SK-N-SH (cell line): ENCODE results near the gene GGPS1. TPM values are rescaled to one million over a fixed set of nuclear protein-coding genes. Genes with fewer than 3 reads are reported as not detected.

ENCODE experiments used
- CTCF ChIA-PET: fragments of 300-600, 350-600 bp; formaldehyde crosslinking; extraction: SDS; loops from one replicate; lab custom pipeline; 2021; lab: Yijun Ruan, JAX
- POLR2A ChIA-PET: fragments of 350-600 bp; sonication (Branson Sonifier 250); formaldehyde crosslinking; extraction: SDS; loops from one replicate; lab custom pipeline; 2020; ENCODE audit warnings: antibody characterized with exemption, inconsistent platforms; lab: Yijun Ruan, JAX
- DNase-seq: peaks from one replicate; pipeline ENCODE4 v3.0.0; 2012
- H2AFZ ChIP-seq: fragments of 200-600 bp; sonication (generic); 2 replicates; pipeline ENCODE4 v1.8.1; 2016; ENCODE audit warnings: antibody characterized with exemption, mild to moderate bottlenecking, low read depth
- H3F3A ChIP-seq: fragments of 200-600 bp; sonication (generic); replicated peaks from 2 replicates; pipeline ENCODE3; 2016; ENCODE audit warnings: antibody characterized with exemption, mild to moderate bottlenecking; ENCODE audit not compliant: insufficient read depth
- H3K27ac ChIP-seq, 2 experiments: fragments of 200-500 bp in 1 of 2; fragments of 200-600 bp in 1 of 2; sonication (Bioruptor generic) in 1 of 2; sonication (generic), shearing (Covaris generic) in 1 of 2; 2 replicates each; pipeline versions ENCODE4 v1.5.1 to v1.6.1; 2014 to 2016; ENCODE audit warnings: low read depth in 2 of 2, inconsistent platforms in 1 of 2, low read length in 1 of 2, mild to moderate bottlenecking in 1 of 2, mixed read lengths in 1 of 2
- H3K27me3 ChIP-seq: fragments of 200-600 bp; sonication (generic), shearing (Covaris generic); 2 replicates; pipeline ENCODE4 v1.6.1; 2016; ENCODE audit warnings: mixed run types; ENCODE audit not compliant: insufficient read depth
- H3K36me3 ChIP-seq, 2 experiments: fragments of 200-500 bp in 1 of 2; fragments of 200-600 bp in 1 of 2; sonication (Bioruptor generic) in 1 of 2; sonication (generic) in 1 of 2; replicated peaks in 1 of 2; 2 replicates each; pipeline versions ENCODE3 to v1.5.1; 2014 to 2016; ENCODE audit warnings: low read length in 1 of 2, mild to moderate bottlenecking in 1 of 2; ENCODE audit not compliant: insufficient read depth in 2 of 2, control insufficient read depth in 1 of 2
- H3K4me1 ChIP-seq, 2 experiments: fragments of 200-500 bp in 1 of 2; fragments of 200-600 bp in 1 of 2; sonication (Bioruptor generic) in 1 of 2; sonication (generic), shearing (Covaris generic) in 1 of 2; 2 replicates each; pipeline versions ENCODE4 v1.5.1 to v1.6.1; 2014 to 2016; ENCODE audit warnings: low read depth in 1 of 2, low read length in 1 of 2, mixed run types in 1 of 2; ENCODE audit not compliant: insufficient read depth in 2 of 2, control insufficient read depth in 1 of 2
- H3K4me2 ChIP-seq: fragments of 200-600 bp; sonication (generic), shearing (Covaris generic); 2 replicates; pipeline ENCODE4 v1.6.1; 2017; ENCODE audit warnings: mixed run types
- H3K4me3 ChIP-seq, 2 experiments: fragments of 200-500 bp in 1 of 2; fragments of 200-600 bp in 1 of 2; sonication (Bioruptor generic) in 1 of 2; sonication (generic), shearing (Covaris generic) in 1 of 2; 2 replicates each; pipeline versions ENCODE4 v1.5.1 to v1.8.1; 2014 to 2016; ENCODE audit warnings: low read depth in 2 of 2, inconsistent platforms in 1 of 2, low read length in 1 of 2, mild to moderate bottlenecking in 1 of 2, mixed read lengths in 1 of 2, moderate library complexity in 1 of 2
- H3K79me2 ChIP-seq: fragments of 200-600 bp; sonication (generic); 2 replicates; pipeline ENCODE4 v1.8.1; 2017; ENCODE audit warnings: mild to moderate bottlenecking; ENCODE audit not compliant: insufficient read depth
- H3K9ac ChIP-seq: fragments of 200-600 bp; sonication (generic); 2 replicates; pipeline ENCODE4 v1.6.1; 2017; ENCODE audit warnings: mixed run types
- H3K9me2 ChIP-seq: fragments of 200-600 bp; sonication (generic); 2 replicates; pipeline ENCODE4 v1.6.1; 2017; ENCODE audit warnings: mixed run types
- H3K9me3 ChIP-seq: fragments of 200-600 bp; sonication (generic); 2 replicates; pipeline ENCODE4 v1.6.1; 2017; ENCODE audit warnings: mixed run types, mild to moderate bottlenecking, moderate library complexity
- H4K20me1 ChIP-seq: fragments of 200-600 bp; sonication (generic); 2 replicates; pipeline ENCODE4 v1.6.1; 2017; ENCODE audit warnings: mild to moderate bottlenecking, mixed run types; ENCODE audit not compliant: insufficient read depth
- EZH2phosphoT487 ChIP-seq: fragments of 200-600 bp; sonication (generic); IDR thresholded peaks from 2 replicates; pipeline ENCODE4 v1.6.1; 2017; ENCODE audit warnings: low read depth, mixed run types, mild to moderate bottlenecking, antibody characterized with exemption, moderate library complexity, borderline replicate concordance
- GATA2 ChIP-seq: sonication (generic); formaldehyde crosslinking; IDR thresholded peaks from 2 replicates; pipeline ENCODE4 v1.5.0; 2020; ENCODE audit warnings: mild to moderate bottlenecking, missing genetic modification reagents
- IRF3 ChIP-seq: fragments of 150-350 bp; IDR thresholded peaks from 2 replicates; pipeline ENCODE4 v1.6.1; 2016; ENCODE audit warnings: mild to moderate bottlenecking, low read depth, low read length
- JUND ChIP-seq: IDR thresholded peaks from 2 replicates; pipeline ENCODE4 v1.4.0; 2012
- MEF2A ChIP-seq: IDR thresholded peaks from 2 replicates; pipeline ENCODE4 v1.4.0; 2012; ENCODE audit warnings: low read depth, borderline replicate concordance
- MXI1 ChIP-seq: IDR thresholded peaks from 2 replicates; pipeline ENCODE4 v1.6.1; 2012; ENCODE audit warnings: mild to moderate bottlenecking, low read depth, low read length, improper control_type of control experiment
- NFIC ChIP-seq: IDR thresholded peaks from 2 replicates; pipeline ENCODE4 v1.4.0; 2012; ENCODE audit warnings: borderline replicate concordance
- REST ChIP-seq: IDR thresholded peaks from 2 replicates; pipeline ENCODE4 v1.6.1; 2012; ENCODE audit warnings: mild to moderate bottlenecking, low read depth, low read length, moderate library complexity
- RFX5 ChIP-seq: IDR thresholded peaks from 2 replicates; pipeline ENCODE4 v1.6.1; 2012; ENCODE audit warnings: mild to moderate bottlenecking, improper control_type of control experiment, low read length
- RXRA ChIP-seq: IDR thresholded peaks from 2 replicates; pipeline ENCODE4 v1.4.0; 2012; ENCODE audit warnings: low read depth, mild to moderate bottlenecking, borderline replicate concordance
- SIN3A ChIP-seq: IDR thresholded peaks from 2 replicates; pipeline ENCODE4 v1.6.1; 2012; ENCODE audit warnings: low read depth, mild to moderate bottlenecking, low read length, moderate library complexity, borderline replicate concordance
- TAF1 ChIP-seq: IDR thresholded peaks from 2 replicates; pipeline ENCODE4 v1.6.1; 2012; ENCODE audit warnings: low read depth, mild to moderate bottlenecking, low read length, moderate library complexity, borderline replicate concordance
- TCF12 ChIP-seq: IDR thresholded peaks from 2 replicates; pipeline ENCODE4 v1.4.0; 2012
- TEAD4 ChIP-seq: IDR thresholded peaks from 2 replicates; pipeline ENCODE4 v1.4.0; 2012; ENCODE audit warnings: mild to moderate bottlenecking, borderline replicate concordance; ENCODE audit not compliant: insufficient read depth
- YY1 ChIP-seq: IDR thresholded peaks from 2 replicates; pipeline ENCODE4 v1.4.0; 2012; ENCODE audit warnings: low read depth, mild to moderate bottlenecking
- ZBTB33 ChIP-seq: IDR thresholded peaks from 2 replicates; pipeline ENCODE4 v1.4.0; 2012; ENCODE audit warnings: low read depth, borderline replicate concordance
- WGBS: methylation state at CpG from one replicate; pipeline ENCODE4 v1.1.6; 2017; ENCODE audit warnings: low lambda C conversion rate; 5-methylcytosine and 5-hydroxymethylcytosine counted together
- polyA plus RNA-seq, 3 experiments: library from polyadenylated mRNA; depleted of rRNA; stranded (reverse); fragments of >200 nt; gene quantifications; 2 replicates each; pipeline ENCODE4 v1.2.3, GENCODE V29; 2012
- TF ChIP-seq, protein P1 (sequence below): IDR thresholded peaks from 2 replicates; pipeline ENCODE4 v1.4.0; 2012; ENCODE audit warnings: low read depth

Gene GGPS1
- polyA plus RNA-seq, 1 of the 3 experiments (the other 2 are of a cell fraction), result 15.7 TPM

DNA sequence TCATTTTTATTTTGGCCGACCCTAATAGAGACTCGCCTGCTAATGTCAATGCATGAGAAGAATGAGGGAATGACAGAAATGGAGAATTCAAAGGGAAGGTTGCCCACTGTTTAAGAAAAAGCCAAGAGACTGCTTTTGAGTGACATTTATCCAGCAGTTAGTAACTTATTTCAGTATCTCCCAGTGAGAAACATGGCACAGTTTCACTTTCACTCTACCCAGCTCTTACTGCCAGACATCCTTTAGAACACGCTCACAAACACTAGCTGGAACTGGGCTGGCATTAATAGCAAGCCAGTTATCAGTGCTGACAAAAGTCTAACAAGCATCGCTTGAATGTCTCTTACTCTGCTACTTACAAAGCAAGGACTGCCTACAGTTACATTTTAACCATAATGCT, 8.5 kb downstream of the GGPS1 start:
- Histone ChIP-seq H3K27me3 (no peaks in the 10 kb centered on the region), H3K79me2 (peaks cover 60% of the 10 kb centered on the region), H2AFZ (no peak overlapping the region), H3K4me2 (no peak overlapping the region), H3F3A (no peaks in the 10 kb centered on the region), H3K4me1 (no peaks in the 10 kb centered on the region; a peak in 1 of 4 replicates), H3K27ac (no peak overlapping the region), H3K9me2 (no peaks in the 10 kb centered on the region), H3K9ac (no peak overlapping the region)
- POLR2A ChIA-PET, result no interaction called here
- DNase-seq, result no peak
- WGBS, result 95% methylated on average over 4 of the region's 4 CpGs
- CTCF ChIA-PET, result interaction anchor here (1.4 kb wide), 1 partner anchor 78 kb away, joined by 3 read pairs; no protein-coding TSS in a partner anchor
- TF ChIP-seq, protein P1, sequence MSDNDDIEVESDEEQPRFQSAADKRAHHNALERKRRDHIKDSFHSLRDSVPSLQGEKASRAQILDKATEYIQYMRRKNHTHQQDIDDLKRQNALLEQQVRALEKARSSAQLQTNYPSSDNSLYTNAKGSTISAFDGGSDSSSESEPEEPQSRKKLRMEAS, result no peak
- no peak for TF ChIP-seq EZH2phosphoT487
- no peak for TF ChIP-seq JUND
- no peak for TF ChIP-seq YY1
- TF ChIP-seq ZBTB33, result no peak
- TF ChIP-seq MEF2A, result no peak
- no peak for TF ChIP-seq RFX5
- TF ChIP-seq TCF12, result no peak
- TF ChIP-seq RXRA, result no peak
- TF ChIP-seq SIN3A, result no peak
- TF ChIP-seq IRF3, result no peak
- no peak for TF ChIP-seq TEAD4
- no peak for TF ChIP-seq NFIC
- TF ChIP-seq TAF1, result no peak
- no peak for TF ChIP-seq REST
- no peak for TF ChIP-seq MXI1
- no peak for TF ChIP-seq GATA2
- TF ChIP-seq, all 33 proteins: peak for 0
- Histone ChIP-seq H3K4me3 (no peak overlapping the region), H3K36me3 (peaks cover 26 to 28% of the 10 kb centered on the region in 2 experiments), H4K20me1 (peaks cover 9% of the 10 kb centered on the region; the same call in 1 of the 2 replicates), H3K9me3 (no peaks in the 10 kb centered on the region)
